HL-60 (cell line): ENCODE data around the gene COA7.

Experiments
- DNase-seq, 2 experiments: peaks; one replicate each; pipeline ENCODE4 v3.0.0-alpha.2; 2010 to 2020; ENCODE audit warnings: low read depth in 1 of 2, low spot score in 1 of 2
- H3K27ac ChIP-seq: fragments of 250-450 bp; sonication (Bioruptor Pico); replicated peaks from 2 replicates; pipeline ENCODE4 v1.5.1; 2020; ENCODE audit warnings: mild to moderate bottlenecking, moderate library complexity
- H3K27me3 ChIP-seq: fragments of 250-450 bp; sonication (Bioruptor Pico); 2 replicates; pipeline ENCODE4 v1.5.1; 2021; ENCODE audit warnings: mild to moderate bottlenecking, moderate library complexity; ENCODE audit not compliant: insufficient read depth, poor library complexity, severe bottlenecking
- H3K4me3 ChIP-seq: replicated peaks from 2 replicates; pipeline ENCODE4 v1.5.1; 2011; ENCODE audit warnings: mild to moderate bottlenecking, control low read depth, low read length; ENCODE audit not compliant: insufficient read depth
- CTCF ChIP-seq: IDR thresholded peaks from one replicate; pipeline ENCODE4 v1.5.1; 2011; ENCODE audit warnings: low read length, control low read depth, inconsistent platforms; ENCODE audit not compliant: insufficient read depth
- GABPA ChIP-seq: IDR thresholded peaks from 2 replicates; pipeline ENCODE4 v1.6.1; 2012; ENCODE audit warnings: low read depth
- POLR2AphosphoS5 ChIP-seq: IDR thresholded peaks from 2 replicates; pipeline ENCODE4 v1.6.1; 2012; ENCODE audit warnings: low read depth
- REST ChIP-seq: IDR thresholded peaks from 2 replicates; pipeline ENCODE4 v1.6.1; 2012; ENCODE audit warnings: low read depth; ENCODE audit not compliant: insufficient replicate concordance
- SPI1 ChIP-seq: IDR thresholded peaks from 2 replicates; pipeline ENCODE4 v1.6.1; 2012; ENCODE audit warnings: low read depth, mild to moderate bottlenecking, borderline replicate concordance

COA7 gene

GRCh38 chr1:52665006-52665941 lies 32.9 kb downstream of the COA7 start:
- no peak overlapping the region for H3K4me3 ChIP-seq
- no peak for TF ChIP-seq POLR2AphosphoS5
- no peak for TF ChIP-seq CTCF
- TF ChIP-seq SPI1, result no peak
- TF ChIP-seq GABPA, result no peak
- TF ChIP-seq REST, result no peak
- DNase-seq, result no peak
- no peaks in the 10 kb centered on the region for H3K27me3 ChIP-seq
- no peak overlapping the region for H3K27ac ChIP-seq

- DNase-seq, result no peak
- no peak overlapping the region for H3K27ac ChIP-seq
- no peak for TF ChIP-seq REST
- TF ChIP-seq CTCF, result no peak
- TF ChIP-seq POLR2AphosphoS5, result no peak
- TF ChIP-seq SPI1, result no peak
- TF ChIP-seq GABPA, result no peak
Measured at GRCh38 chr1:52663716-52664115, 34.4 kb downstream of the COA7 start.

GRCh38 chr1:52662645-52663313 lies 35.4 kb downstream of the COA7 start:
- H3K4me3 ChIP-seq, result no peak overlapping the region
- no peak overlapping the region for H3K27ac ChIP-seq
- H3K27me3 ChIP-seq, result no peaks in the 10 kb centered on the region
- DNase-seq, result no peak
- TF ChIP-seq GABPA (no peak), REST (no peak)

More at GRCh38 chr1:52663716-52664115, 34.4 kb downstream of the COA7 start:
- no peak overlapping the region for H3K4me3 ChIP-seq
- no peaks in the 10 kb centered on the region for H3K27me3 ChIP-seq
